Adrenal gland (tissue), 12 donors: Measurements from ENCODE around the gene TENT5C. TPM values are rescaled to one million over a fixed set of nuclear protein-coding genes. Genes with fewer than 3 reads are reported as not detected.
A peak's percentile ranks its signal among the peaks of the same experiment; 100 is the strongest.

Experiments used
- DNase-seq, 7 donors: peaks; one replicate each; pipeline ENCODE4 v3.0.0-alpha.2; 2019 to 2020
- H3K27ac ChIP-seq, 5 donors: fragments of 200-600 bp; sonication (generic) in 4 of 5; 1 replicate in 3 of 5; 2 replicates in 2 of 5; pipeline versions ENCODE4 v1.5.1 to v1.8.0; 2016 to 2020; ENCODE audit warnings: mild to moderate bottlenecking in 1 of 5
- H3K27me3 ChIP-seq: fragments of 200-600 bp; 2 replicates; pipeline ENCODE4 v1.8.0; 2021
- H3K36me3 ChIP-seq, 2 donors: fragments of 200-600 bp; replicated peaks in 1 of 2; 1 replicate in 1 of 2; 2 replicates in 1 of 2; pipeline versions ENCODE4 v1.5.1 to v1.8.0; 2018 to 2022
- H3K4me1 ChIP-seq, 2 donors: fragments of 200-600 bp; replicated peaks in 1 of 2; 1 replicate in 1 of 2; 2 replicates in 1 of 2; pipeline versions ENCODE4 v1.5.1 to v1.8.0; 2018 to 2021
- H3K4me3 ChIP-seq, 4 donors: fragments of 200-600 bp; sonication (generic) in 3 of 4; one replicate each; pipeline ENCODE4 v1.5.1; 2016 to 2018
- H3K9me3 ChIP-seq, 3 donors: fragments of 200-600 bp; sonication (generic) in 1 of 3; replicated peaks in 1 of 3; 1 replicate in 2 of 3; 2 replicates in 1 of 3; pipeline versions ENCODE4 v1.5.1 to v1.8.0; 2016 to 2021
- POLR2A ChIP-seq, 2 donors: fragments of 450-650 bp; IDR thresholded peaks; one replicate each; pipeline ENCODE4 v1.6.1; 2017; ENCODE audit warnings: antibody characterized with exemption in 2 of 2, mild to moderate bottlenecking in 2 of 2, moderate library complexity in 1 of 2
- WGBS, 4 donors: extraction: QIAGEN DNeasy Blood & Tissue Kit in 2 of 4; methylation state at CpG; one replicate each; pipeline versions ENCODE4 v1.1.5 to v1.1.7; 2013 to 2017; 5-methylcytosine and 5-hydroxymethylcytosine counted together
- intact Hi-C, 2 donors: fragments of 100-400 bp; cut with DNase I; formaldehyde crosslinking; loops; one replicate each; pipeline versions ENCODE4 v1.14.1 to v1.15.0; 2022 to 2023
- polyA plus RNA-seq, 3 donors: library from polyadenylated mRNA; stranded (reverse); fragments of 200-250 nt in 2 of 3; fragments of 350-450 nt in 1 of 3; fragmentation: Illumina TruSeq in 1 of 3; extraction: RNeasy Lipid Tissue Mini Kit (QIAGEN cat#74804) in 1 of 3; gene quantifications; one replicate each; pipeline ENCODE4 v1.2.3, GENCODE V29; 2013 to 2014
- total RNA-seq, 9 donors: library from RNA; depleted of rRNA in 4 of 9; stranded (reverse); fragments of >200 nt in 4 of 9; fragments of 120-200 nt in 1 of 9; fragmentation: NEBNext Ultra II Directional in 1 of 9; extraction: Animal tissue kit (Norgen Biotek cat#: 25700) in 1 of 9; gene quantifications; one replicate each; pipeline versions ENCODE4 v1.1.0 to v1.2.4, GENCODE V29; 2013 to 2023
- TF ChIP-seq, protein P1 (sequence below), 6 experiments: fragments of 450-650 bp in 4 of 6; fragments of 200-600 bp in 2 of 6; sonication (generic) in 1 of 6; IDR thresholded peaks; 1 replicate in 5 of 6; 2 replicates in 1 of 6; pipeline versions ENCODE4 v1.5.1 to v1.8.0; 2016 to 2021; ENCODE audit warnings: antibody characterized with exemption in 6 of 6, mild to moderate bottlenecking in 2 of 6, moderate library complexity in 1 of 6
- donor health status: healthy with polysubstance abuse.
- donor health status: Bipolar disorder and iron deficiency.
- donor health status: DM: yes; HTN: yes; CAD: no.
- donor health status: DM: no; HTN: no; CAD: no.
- donor health status: DM: no; HTN: no; CAD: no.
- donor health status: DM: yes; HTN: yes; CAD: no.

The TENT5C gene
- total and polyA plus RNA-seq, 12 donors: 0.54 to 8.5 (median 2.0) TPM

DNA sequence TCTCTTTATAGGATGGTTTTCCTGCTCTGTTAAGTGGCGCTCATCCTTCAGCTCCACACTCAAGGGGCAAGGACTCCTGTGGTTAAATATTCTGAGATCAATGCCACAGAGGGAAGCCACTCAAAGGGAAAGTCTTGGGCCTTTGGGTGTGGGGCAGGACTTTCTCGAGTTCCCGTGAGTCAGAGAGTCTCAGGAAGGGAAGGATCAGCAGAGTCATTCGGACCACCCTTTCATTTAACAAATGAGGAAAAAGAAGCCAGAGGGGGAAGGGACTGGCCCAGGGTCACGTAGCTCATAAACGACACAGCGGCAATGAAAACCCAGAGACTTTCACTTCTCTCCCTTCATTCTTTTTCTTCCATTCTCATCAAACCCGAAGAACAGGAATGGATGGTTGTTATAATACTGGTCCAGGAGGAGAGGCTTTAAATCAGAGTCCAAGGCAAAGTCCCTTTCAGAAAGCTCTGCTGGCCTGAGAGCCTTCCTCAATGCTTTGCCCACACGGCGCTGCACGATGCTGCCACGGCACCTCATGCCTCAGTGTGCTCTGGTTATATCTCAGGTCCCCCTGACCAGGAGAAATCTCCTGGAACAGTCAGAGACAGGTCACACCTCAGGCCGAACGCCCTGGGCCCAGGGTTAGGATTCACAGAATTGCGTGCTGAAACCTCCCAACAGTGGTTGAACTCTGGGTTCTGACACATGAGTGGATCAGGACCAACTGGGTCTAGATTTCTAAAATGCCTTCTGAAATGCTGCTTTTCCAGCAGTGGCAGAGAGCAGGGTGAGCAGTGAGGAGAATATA, 65.3 kb downstream of the TENT5C start:
- Histone ChIP-seq H3K4me3 (no peak overlapping the region), H3K27me3 (no peaks in the 10 kb centered on the region), H3K27ac (no peak overlapping the region), H3K36me3 (no peaks in the 10 kb centered on the region), H3K4me1 (peaks cover 0 to 9% of the 10 kb centered on the region in 2 donors), H3K9me3 (no peaks in the 10 kb centered on the region)
- intact Hi-C loops: no loop called here
- WGBS, 4 donors: 85 to 89% (median 87%) methylated on average over 10 to 15 of the region's 15 CpGs
- TF ChIP-seq, protein P1, sequence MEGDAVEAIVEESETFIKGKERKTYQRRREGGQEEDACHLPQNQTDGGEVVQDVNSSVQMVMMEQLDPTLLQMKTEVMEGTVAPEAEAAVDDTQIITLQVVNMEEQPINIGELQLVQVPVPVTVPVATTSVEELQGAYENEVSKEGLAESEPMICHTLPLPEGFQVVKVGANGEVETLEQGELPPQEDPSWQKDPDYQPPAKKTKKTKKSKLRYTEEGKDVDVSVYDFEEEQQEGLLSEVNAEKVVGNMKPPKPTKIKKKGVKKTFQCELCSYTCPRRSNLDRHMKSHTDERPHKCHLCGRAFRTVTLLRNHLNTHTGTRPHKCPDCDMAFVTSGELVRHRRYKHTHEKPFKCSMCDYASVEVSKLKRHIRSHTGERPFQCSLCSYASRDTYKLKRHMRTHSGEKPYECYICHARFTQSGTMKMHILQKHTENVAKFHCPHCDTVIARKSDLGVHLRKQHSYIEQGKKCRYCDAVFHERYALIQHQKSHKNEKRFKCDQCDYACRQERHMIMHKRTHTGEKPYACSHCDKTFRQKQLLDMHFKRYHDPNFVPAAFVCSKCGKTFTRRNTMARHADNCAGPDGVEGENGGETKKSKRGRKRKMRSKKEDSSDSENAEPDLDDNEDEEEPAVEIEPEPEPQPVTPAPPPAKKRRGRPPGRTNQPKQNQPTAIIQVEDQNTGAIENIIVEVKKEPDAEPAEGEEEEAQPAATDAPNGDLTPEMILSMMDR (IDR thresholded peaks at IDR 0.05): no peak
- no peak for TF ChIP-seq POLR2A (IDR thresholded peaks at IDR 0.05)
- DNase-seq: no peak

DNA sequence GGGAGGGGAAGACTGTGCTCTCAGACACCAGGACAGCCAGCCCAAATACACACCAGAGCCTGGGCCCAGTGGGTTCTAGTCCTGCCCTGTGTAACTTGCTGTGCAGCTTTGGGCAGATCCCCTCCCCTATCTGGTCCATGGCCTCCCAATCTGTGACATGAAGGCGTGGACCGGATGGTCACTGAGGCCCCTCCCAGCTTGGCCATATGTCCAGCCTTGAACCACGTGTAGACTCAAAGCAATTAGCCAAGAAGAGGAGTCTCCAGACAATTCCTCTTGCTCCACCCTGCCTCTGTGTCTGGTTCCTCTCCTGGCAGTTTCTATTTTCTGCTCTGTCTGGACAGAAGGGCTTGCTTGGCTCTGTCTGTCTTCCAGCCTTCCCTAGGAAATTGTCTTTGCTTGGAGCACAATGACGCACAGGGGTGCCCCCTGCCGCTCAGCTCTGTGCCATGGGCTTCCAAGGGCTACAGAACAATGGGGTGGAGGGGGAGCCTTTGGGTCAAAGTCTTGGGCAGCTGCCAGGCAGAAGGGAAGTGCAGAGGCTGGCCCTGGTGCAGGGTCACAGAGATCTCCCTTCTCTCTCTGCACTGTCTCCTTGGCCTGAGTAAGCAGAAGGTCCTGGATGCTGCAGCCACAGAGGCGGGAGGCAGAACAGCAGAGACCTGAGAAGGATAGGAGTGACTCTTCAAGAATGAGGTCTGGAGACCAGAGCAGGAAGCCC, 66.1 kb downstream of the TENT5C start:
- peaks cover 0 to 9% of the 10 kb centered on the region in 2 donors for H3K4me1 ChIP-seq
- intact Hi-C loops: no loop called here
- DNase-seq: peak; percentile 33 to 79 (median 61)
- H3K27ac ChIP-seq: no peak overlapping the region
- H3K27me3 ChIP-seq: no peaks in the 10 kb centered on the region
- TF ChIP-seq, protein P1 (IDR thresholded peaks at IDR 0.05): peak in 2 of 6 experiments; percentile 20 to 46
- TF ChIP-seq POLR2A (IDR thresholded peaks at IDR 0.05): no peak
- 52 to 67% (median 58%) methylated on average over 4 to 6 of the region's 6 CpGs for WGBS, 4 donors
- no peak overlapping the region for H3K4me3 ChIP-seq
- H3K36me3 ChIP-seq: no peaks in the 10 kb centered on the region
- no peaks in the 10 kb centered on the region for H3K9me3 ChIP-seq

DNA sequence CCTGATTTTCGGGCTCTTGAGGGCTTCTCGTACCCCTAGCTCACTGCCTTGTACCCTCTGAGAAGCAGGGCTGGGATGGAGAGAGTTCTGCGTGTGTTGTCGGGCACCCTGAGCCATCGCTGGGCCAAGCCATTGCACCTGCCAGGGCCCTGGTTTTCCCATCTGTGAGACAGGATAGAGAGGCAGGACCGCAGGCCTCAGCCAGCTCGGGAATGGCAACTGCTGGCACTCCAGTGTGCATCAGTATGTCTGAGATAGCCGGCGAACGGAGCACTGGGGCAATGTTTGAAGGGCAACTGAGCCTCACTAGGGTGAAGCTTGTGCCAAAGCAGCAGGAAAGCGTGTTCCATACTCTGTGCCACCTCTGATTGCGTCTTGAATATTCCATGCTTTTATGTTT, 66.9 kb downstream of the TENT5C start:
- WGBS, 4 donors: 90 to 97% (median 94%) methylated on average over 7 to 12 of the region's 12 CpGs
- H3K4me1 ChIP-seq: peaks cover 0 to 9% of the 10 kb centered on the region in 2 donors
- intact Hi-C loops: no loop called here

DNA sequence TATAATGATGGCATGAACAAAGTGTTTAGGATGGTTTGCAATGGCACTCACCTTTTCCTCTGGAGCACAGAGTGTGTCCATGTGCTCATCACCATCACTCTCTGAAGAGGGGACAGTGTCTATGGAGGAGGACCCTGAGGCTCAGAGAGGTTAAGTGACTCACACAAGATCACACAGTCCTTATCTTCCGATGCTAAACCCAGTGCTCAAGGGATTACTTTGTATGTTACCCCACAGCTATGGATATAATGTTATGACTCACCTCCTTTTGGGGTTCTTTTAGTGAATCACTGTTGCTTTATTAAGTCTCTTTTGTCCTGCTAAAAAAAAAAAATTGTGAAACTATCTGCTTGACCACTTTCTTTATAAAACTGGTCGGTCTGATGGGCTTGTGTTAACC, 67.6 kb downstream of the TENT5C start:
- Histone ChIP-seq H3K27ac (no peak overlapping the region), H3K4me3 (no peak overlapping the region), H3K9me3 (no peaks in the 10 kb centered on the region), H3K36me3 (no peaks in the 10 kb centered on the region), H3K4me1 (peaks cover 5 to 15% of the 10 kb centered on the region in 2 donors), H3K27me3 (no peaks in the 10 kb centered on the region)
- intact Hi-C loops: no loop called here
- DNase-seq: no peak
- 71 to 92% (median 79%) methylated on average over 2 of the region's 2 CpGs for WGBS, 4 donors
- TF ChIP-seq, protein P1 (IDR thresholded peaks at IDR 0.05): no peak
- no peak for TF ChIP-seq POLR2A (IDR thresholded peaks at IDR 0.05)

More for the DNA sequence above, 66.9 kb downstream of the TENT5C start:
- Histone ChIP-seq H3K27ac (no peak overlapping the region), H3K4me3 (no peak overlapping the region), H3K9me3 (no peaks in the 10 kb centered on the region), H3K27me3 (no peaks in the 10 kb centered on the region), H3K36me3 (no peaks in the 10 kb centered on the region)
- TF ChIP-seq, protein P1 (IDR thresholded peaks at IDR 0.05): no peak
- no peak for TF ChIP-seq POLR2A (IDR thresholded peaks at IDR 0.05)
- DNase-seq: no peak
